H1 (cell line): ENCODE measurements around the gene GATA5. TPM values are rescaled to one million over a fixed set of nuclear protein-coding genes. Genes with fewer than 3 reads are reported as not detected.

Experiments
- CTCF ChIA-PET: fragments of 300-600 bp; sonication (Branson Sonifier 250); formaldehyde crosslinking; loops from one replicate; lab custom pipeline; 2021; ENCODE audit not compliant: partially characterized antibody; lab: Charles Lee
- POLR2A ChIA-PET: fragments of 300-600 bp; sonication (Branson Sonifier 250); formaldehyde crosslinking; loops from one replicate; lab custom pipeline; 2021; ENCODE audit warnings: inconsistent platforms; ENCODE audit not compliant: partially characterized antibody; lab: Charles Lee
- DNase-seq, 2 experiments: peaks; one replicate each; pipeline versions ENCODE4 v3.0.0 to v3.0.0-alpha.2; 2010 to 2022; ENCODE audit warnings: low spot score in 2 of 2, low read depth in 1 of 2, mixed read lengths in 1 of 2
- FAIRE-seq: peaks from 2 replicates; lab custom pipeline; 2011; peaks lifted over from hg19 to GRCh38; lab: Jason Lieb, UNC
- H2AFZ ChIP-seq: 2 replicates; pipeline ENCODE4 v1.8.1; 2012; ENCODE audit warnings: low read length, inconsistent platforms
- H2AK5ac ChIP-seq: 2 replicates; pipeline ENCODE4 v1.6.1; 2013; ENCODE audit warnings: low read depth, low read length
- H2BK120ac ChIP-seq: replicated peaks from 2 replicates; pipeline ENCODE3; 2013; ENCODE audit warnings: low read depth, low read length, inconsistent platforms
- H2BK12ac ChIP-seq: 2 replicates; pipeline ENCODE4 v1.6.1; 2013; ENCODE audit warnings: low read depth, low read length
- H2BK15ac ChIP-seq: 2 replicates; pipeline ENCODE4 v1.6.1; 2013; ENCODE audit warnings: low read length
- H2BK20ac ChIP-seq: 2 replicates; pipeline ENCODE4 v1.6.1; 2013; ENCODE audit warnings: low read length
- H2BK5ac ChIP-seq: 2 replicates; pipeline ENCODE4 v1.6.1; 2013; ENCODE audit warnings: low read depth, low read length
- H3K14ac ChIP-seq: 2 replicates; pipeline ENCODE4 v1.6.1; 2013; ENCODE audit warnings: inconsistent platforms; ENCODE audit not compliant: insufficient read length
- H3K18ac ChIP-seq: 2 replicates; pipeline ENCODE4 v1.6.1; 2013; ENCODE audit warnings: low read length; ENCODE audit errors: extremely low read depth
- H3K23ac ChIP-seq: 2 replicates; pipeline ENCODE4 v1.6.1; 2013; ENCODE audit warnings: inconsistent platforms; ENCODE audit not compliant: insufficient read length
- H3K23me2 ChIP-seq: 2 replicates; pipeline ENCODE4 v1.6.1; 2013; ENCODE audit warnings: low read depth, low read length
- H3K27ac ChIP-seq: 2 replicates; pipeline ENCODE4 v1.6.1; 2011; ENCODE audit warnings: low read depth, low read length, inconsistent platforms
- H3K27me3 ChIP-seq, 4 experiments: replicated peaks in 1 of 4; 1 replicate in 1 of 4; 2 replicates in 3 of 4; pipeline versions ENCODE4 v1.6.1 to v1.8.1; 2011 to 2013; ENCODE audit warnings: low read length in 3 of 4, mild to moderate bottlenecking in 3 of 4, inconsistent platforms in 2 of 4, mixed read lengths in 2 of 4, moderate library complexity in 1 of 4; ENCODE audit not compliant: control insufficient read depth in 3 of 4, insufficient read depth in 3 of 4; ENCODE audit errors: extremely low read depth in 1 of 4
- H3K36me3 ChIP-seq, 4 experiments: 2 replicates each; pipeline versions ENCODE4 v1.6.1 to v1.8.1; 2011 to 2013; ENCODE audit warnings: mild to moderate bottlenecking in 4 of 4, low read length in 3 of 4, moderate library complexity in 2 of 4, control low read depth in 1 of 4, inconsistent platforms in 1 of 4; ENCODE audit not compliant: insufficient read depth in 4 of 4, control insufficient read depth in 2 of 4
- H3K4ac ChIP-seq: replicated peaks from 2 replicates; pipeline ENCODE3; 2013; ENCODE audit warnings: low read length, low read depth, mixed read lengths, inconsistent platforms; ENCODE audit not compliant: insufficient read length
- H3K4me1 ChIP-seq, 4 experiments: replicated peaks in 1 of 4; 1 replicate in 1 of 4; 2 replicates in 3 of 4; pipeline versions ENCODE4 v1.6.1 to v1.8.1; 2011 to 2013; ENCODE audit warnings: low read length in 3 of 4, inconsistent platforms in 2 of 4, mixed read lengths in 1 of 4; ENCODE audit not compliant: insufficient read depth in 4 of 4, control insufficient read depth in 3 of 4
- H3K4me2 ChIP-seq, 2 experiments: 2 replicates each; pipeline versions ENCODE4 v1.6.1 to v1.8.1; 2011 to 2013; ENCODE audit warnings: low read depth in 2 of 2, low read length in 2 of 2, control low read depth in 1 of 2, inconsistent platforms in 1 of 2, mild to moderate bottlenecking in 1 of 2; ENCODE audit not compliant: insufficient read depth in 1 of 2
- H3K4me3 ChIP-seq, 4 experiments: fragments of 200-600, 300-600 bp in 1 of 4; sonication (generic), shearing (Covaris generic), sonication (Bioruptor Twin) in 1 of 4; 2 replicates each; pipeline versions ENCODE4 v1.5.1 to v1.8.1; 2011 to 2016; ENCODE audit warnings: low read length in 4 of 4, low read depth in 3 of 4, control low read depth in 2 of 4, inconsistent platforms in 2 of 4, mild to moderate bottlenecking in 2 of 4, mixed read lengths in 1 of 4, moderate library complexity in 1 of 4; ENCODE audit not compliant: insufficient read depth in 2 of 4; ENCODE audit errors: extremely low read depth in 1 of 4
- H3K56ac ChIP-seq: replicated peaks from 2 replicates; pipeline ENCODE3; 2013; ENCODE audit warnings: low read depth, mild to moderate bottlenecking, mixed read lengths, low read length, inconsistent platforms; ENCODE audit not compliant: insufficient read length
- H3K79me1 ChIP-seq: 2 replicates; pipeline ENCODE4 v1.6.1; 2013; ENCODE audit warnings: low read depth, low read length, control low read depth
- H3K79me2 ChIP-seq, 2 experiments: 2 replicates each; pipeline versions ENCODE4 v1.6.1 to v1.8.1; 2012 to 2013; ENCODE audit warnings: low read length in 2 of 2, mild to moderate bottlenecking in 2 of 2, inconsistent platforms in 1 of 2; ENCODE audit not compliant: insufficient read depth in 2 of 2, control insufficient read depth in 1 of 2
- H3K9ac ChIP-seq, 4 experiments: replicated peaks in 1 of 4; 1 replicate in 1 of 4; 2 replicates in 3 of 4; pipeline versions ENCODE4 v1.6.1 to v1.8.1; 2011 to 2013; ENCODE audit warnings: low read depth in 3 of 4, low read length in 3 of 4, control low read depth in 2 of 4, mild to moderate bottlenecking in 2 of 4, moderate library complexity in 2 of 4, inconsistent platforms in 1 of 4; ENCODE audit errors: extremely low read depth in 1 of 4
- H3K9me3 ChIP-seq, 2 experiments: 2 replicates each; pipeline versions ENCODE4 v1.6.1 to v1.8.1; 2012 to 2013; ENCODE audit warnings: mild to moderate bottlenecking in 2 of 2, moderate library complexity in 2 of 2, control low read depth in 1 of 2, inconsistent platforms in 1 of 2, low read depth in 1 of 2, low read length in 1 of 2, mixed read lengths in 1 of 2; ENCODE audit not compliant: insufficient read depth in 2 of 2
- H4K20me1 ChIP-seq, 2 experiments: replicated peaks in 1 of 2; 2 replicates each; pipeline versions ENCODE3 to v1.8.1; 2011 to 2013; ENCODE audit warnings: inconsistent platforms in 2 of 2, low read length in 2 of 2, mild to moderate bottlenecking in 1 of 2; ENCODE audit not compliant: insufficient read depth in 2 of 2, control insufficient read depth in 1 of 2
- H4K5ac ChIP-seq: 2 replicates; pipeline ENCODE4 v1.6.1; 2013; ENCODE audit warnings: low read length, low read depth, mixed read lengths, inconsistent platforms; ENCODE audit not compliant: insufficient read length
- H4K8ac ChIP-seq: 2 replicates; pipeline ENCODE4 v1.8.0; 2013; ENCODE audit warnings: mild to moderate bottlenecking, moderate library complexity, low read length, inconsistent platforms; ENCODE audit not compliant: insufficient read depth; ENCODE audit errors: extremely low read depth
- H4K91ac ChIP-seq: replicated peaks from 2 replicates; pipeline ENCODE3; 2013; ENCODE audit warnings: low read length, mixed read lengths, inconsistent platforms; ENCODE audit not compliant: insufficient read length
- CTBP2 ChIP-seq: IDR thresholded peaks from 2 replicates; pipeline ENCODE4 v1.7.0; 2011; ENCODE audit warnings: borderline replicate concordance, mild to moderate bottlenecking, moderate library complexity, mixed read lengths, low read length; ENCODE audit not compliant: insufficient read depth, insufficient read length
- EZH2 ChIP-seq: fragments of 200-600 bp; sonication (generic); IDR thresholded peaks from 2 replicates; pipeline ENCODE4 v1.7.1; 2012; ENCODE audit warnings: low read depth, mild to moderate bottlenecking, moderate library complexity, low read length, inconsistent platforms; ENCODE audit not compliant: severe bottlenecking
- KDM4A ChIP-seq: IDR thresholded peaks from one replicate; pipeline ENCODE4 v1.7.1; 2012; ENCODE audit warnings: low read depth, mild to moderate bottlenecking, moderate library complexity, low read length, inconsistent platforms; ENCODE audit not compliant: severe bottlenecking
- KDM5A ChIP-seq: fragments of 200-600 bp; IDR thresholded peaks from 2 replicates; pipeline ENCODE4 v1.7.1; 2012; ENCODE audit warnings: mild to moderate bottlenecking, low read length, inconsistent platforms, mixed read lengths
- SIX5 ChIP-seq: IDR thresholded peaks from 2 replicates; pipeline ENCODE4 v1.6.1; 2011; ENCODE audit warnings: mild to moderate bottlenecking, low read depth, low read length
- TBP ChIP-seq: IDR thresholded peaks from 2 replicates; pipeline ENCODE4 v1.6.1; 2011; ENCODE audit warnings: low read depth, low read length, improper control_type of control experiment
- WGBS, 2 experiments: shearing (Covaris generic) in 1 of 2; methylation state at CpG; one replicate each; pipeline versions ENCODE4 v1.1.6 to v1.1.7; 2013 to 2015; ENCODE audit warnings: low lambda C conversion rate in 2 of 2, mixed read lengths in 2 of 2, inconsistent platforms in 1 of 2, low coverage in 1 of 2, missing lambda C conversion rate in 1 of 2; ENCODE audit not compliant: insufficient replicate concordance in 2 of 2, insufficient coverage in 1 of 2, insufficient read length in 1 of 2; ENCODE audit errors: extremely low coverage in 1 of 2, missing lambda C conversion rate in 1 of 2; 5-methylcytosine and 5-hydroxymethylcytosine counted together
- polyA plus RNA-seq, 7 experiments: library from polyadenylated mRNA; depleted of rRNA in 3 of 7; stranded (reverse) in 5 of 7; unstranded in 2 of 7; fragments of >200 nt in 5 of 7; fragments of 200-250 nt in 2 of 7; gene quantifications; 1 replicate in 5 of 7; 2 replicates in 1 of 7; 4 replicates in 1 of 7; pipeline versions ENCODE4 v1.2.1 to v1.2.3, GENCODE V29; 2011 to 2013; ENCODE audit warnings: missing spikeins in 2 of 7, mixed read lengths in 2 of 7
- total RNA-seq: library from RNA; stranded (reverse); fragmentation: NEBNext Ultra II Directional; extraction: Animal tissue kit (Norgen Biotek cat#: 25700); gene quantifications from 2 replicates; pipeline ENCODE4 v1.2.1, GENCODE V29; 2021

Gene GATA5
- total and polyA plus RNA-seq, 2 of the 8 experiments (the other 6 are each of a cell fraction or from before 2014, with no cell fraction given) = 0.08 to 0.11 TPM

DNA sequence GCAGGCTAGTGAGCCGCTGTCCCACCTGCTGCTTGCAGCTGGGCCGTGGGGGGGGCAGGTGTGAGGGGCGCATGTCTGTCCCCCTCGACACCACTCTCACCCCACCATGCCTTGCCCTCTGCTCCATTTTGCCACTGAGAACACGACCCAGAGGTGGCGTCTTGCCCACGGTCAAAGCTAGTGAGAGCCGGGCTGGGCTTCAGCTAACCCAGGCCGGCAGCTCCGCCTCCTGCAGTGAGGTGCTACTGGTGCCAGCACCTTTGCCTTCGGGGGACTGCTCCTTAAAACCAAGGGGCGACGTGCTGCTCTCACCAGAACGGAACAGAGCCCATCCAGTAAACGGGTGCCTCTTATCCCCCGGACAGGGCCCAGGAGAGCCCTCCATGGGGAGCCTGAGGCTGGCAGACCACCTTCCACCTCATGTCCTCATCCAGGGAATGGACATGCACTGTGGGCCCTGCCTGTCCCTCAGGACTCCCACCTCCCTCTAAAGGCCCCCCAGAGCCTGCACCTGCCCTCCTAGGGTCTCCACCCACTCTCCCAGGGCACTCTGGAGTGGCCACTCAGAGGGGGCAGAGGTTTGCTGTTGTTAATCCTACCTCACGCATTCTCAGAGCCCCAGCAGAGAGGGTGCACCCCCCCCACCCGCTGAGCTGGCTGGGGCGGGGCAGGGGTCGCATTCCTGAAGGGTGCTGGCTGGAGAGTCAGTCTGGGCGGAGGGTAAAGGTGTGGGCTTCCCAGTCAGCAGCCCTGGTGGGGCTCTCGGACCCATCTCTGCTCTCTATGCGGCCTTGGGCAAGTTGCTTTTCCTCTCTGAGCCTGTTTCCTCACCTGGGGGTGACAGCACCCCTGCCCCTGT lies 51.3 kb downstream of the GATA5 start:
- no peak for TF ChIP-seq SIX5
- TF ChIP-seq CTBP2 = no peak
- TF ChIP-seq TBP = no peak
- no peak for TF ChIP-seq KDM5A
- TF ChIP-seq EZH2 = no peak
- no peak for TF ChIP-seq KDM4A
- WGBS, 2 experiments = 83% methylated on average over 18 of the region's 23 CpGs; no CpG with 5 or more reads in 1 of the 2 experiments
- Histone ChIP-seq H3K36me3 (no peaks in the 10 kb centered on the region; a peak in 1 of 8 replicates), H2AFZ (no peak overlapping the region), H2BK20ac (peak overlapping the region; percentile 66; the same call in 1 of the 2 replicates), H4K20me1 (peaks cover 0 to 8% of the 10 kb centered on the region in 2 experiments), H3K4me1 (peaks cover 0 to 43% (median 25%) of the 10 kb centered on the region in 4 experiments; a peak in 6 of 7 replicates), H3K23ac (no peak overlapping the region), H3K23me2 (peaks cover 3% of the 10 kb centered on the region), H3K79me2 (no peaks in the 10 kb centered on the region), H3K14ac (no peak overlapping the region), H3K27ac (no peak overlapping the region), H3K18ac (no peak overlapping the region; the same call in none of the 2 replicates), H2AK5ac (no peak overlapping the region), H3K9ac (no peak overlapping the region), H2BK12ac (peak overlapping the region; percentile 11; the same call in 1 of the 2 replicates), H3K79me1 (no peaks in the 10 kb centered on the region), H4K5ac (no peak overlapping the region), H2BK15ac (no peak overlapping the region), H4K91ac (no peak overlapping the region), H3K9me3 (no peaks in the 10 kb centered on the region), H2BK5ac (no peak overlapping the region), H3K4ac (no peak overlapping the region), H3K56ac (no peak overlapping the region), H2BK120ac (no peak overlapping the region), H3K27me3 (no peaks in the 10 kb centered on the region; a peak in 1 of 7 replicates), H4K8ac (peak overlapping the region; percentile 76; the same call in 1 of the 2 replicates), H3K4me3 (no peak overlapping the region), H3K4me2 (no peak overlapping the region)
- no peak for DNase-seq
- ChIA-PET CTCF (interaction anchor here (0.7 to 10.8 kb wide), 8 partner anchors 12 to 192 kb away, joined by 3 to 104 read pairs (median 3); no protein-coding TSS in a partner anchor), POLR2A (interaction anchor here (1.0 to 3.4 kb wide), 5 partner anchors 8 to 68 kb away, joined by 3 to 15 read pairs (median 4); no protein-coding TSS in a partner anchor)
- FAIRE-seq = no peak
